CD14-positive monocyte (primary cell): ENCODE data around the gene DOP1B. TPM values are rescaled to one million over a fixed set of nuclear protein-coding genes. Genes with fewer than 3 reads are reported as not detected.
"Not testable (repeated sequence)": the region's sequence is repeated elsewhere in the genome, so short reads cannot be mapped to it uniquely, and the experiment has no call there.

Source experiments
- DNase-seq, 3 donors: peaks; one replicate each; pipeline ENCODE4 v3.0.0-alpha.2; 2011 to 2022
- H2AFZ ChIP-seq: 2 replicates; pipeline ENCODE4 v1.6.0; 2012; ENCODE audit warnings: mild to moderate bottlenecking, low read depth, low read length, inconsistent platforms; ENCODE audit not compliant: insufficient read depth, poor library complexity, severe bottlenecking
- H3K27ac ChIP-seq, 2 donors: 1 replicate in 1 of 2; 2 replicates in 1 of 2; pipeline ENCODE4 v1.5.1; 2012 to 2013; ENCODE audit warnings: low read length in 2 of 2, control low read depth in 1 of 2, inconsistent platforms in 1 of 2, low read depth in 1 of 2, mild to moderate bottlenecking in 1 of 2
- H3K27me3 ChIP-seq, 2 donors: one replicate each; pipeline versions ENCODE4 v1.6.0 to v1.6.1; 2011 to 2013; ENCODE audit warnings: low read length in 2 of 2; ENCODE audit not compliant: control insufficient read depth in 2 of 2, insufficient read depth in 2 of 2
- H3K36me3 ChIP-seq, 2 donors: replicated peaks in 1 of 2; 1 replicate in 1 of 2; 2 replicates in 1 of 2; pipeline versions ENCODE4 v1.5.1 to v1.6.1; 2012 to 2013; ENCODE audit warnings: low read length in 2 of 2, control low read depth in 1 of 2, inconsistent platforms in 1 of 2, mild to moderate bottlenecking in 1 of 2; ENCODE audit not compliant: insufficient read depth in 2 of 2, control insufficient read depth in 1 of 2
- H3K4me1 ChIP-seq, 2 donors: 1 replicate in 1 of 2; 2 replicates in 1 of 2; pipeline versions ENCODE4 v1.5.1 to v1.6.1; 2012 to 2013; ENCODE audit warnings: low read length in 2 of 2, control low read depth in 1 of 2, inconsistent platforms in 1 of 2, mild to moderate bottlenecking in 1 of 2, moderate library complexity in 1 of 2; ENCODE audit not compliant: insufficient read depth in 2 of 2, control insufficient read depth in 1 of 2
- H3K4me2 ChIP-seq: replicated peaks from 2 replicates; pipeline ENCODE3; 2012; ENCODE audit warnings: low read length, moderate library complexity, mild to moderate bottlenecking; ENCODE audit not compliant: poor library complexity, severe bottlenecking; ENCODE audit errors: extremely low read depth
- H3K4me3 ChIP-seq, 3 experiments: fragments of 200-600 bp in 1 of 3; sonication (generic) in 1 of 3; replicated peaks in 1 of 3; 1 replicate in 2 of 3; 2 replicates in 1 of 3; pipeline ENCODE4 v1.5.1; 2011 to 2013; ENCODE audit warnings: low read length in 3 of 3, mild to moderate bottlenecking in 3 of 3, control low read depth in 2 of 3, low read depth in 2 of 3, inconsistent platforms in 1 of 3, moderate library complexity in 1 of 3
- H3K79me2 ChIP-seq: 2 replicates; pipeline ENCODE4 v1.6.0; 2012; ENCODE audit warnings: mild to moderate bottlenecking, control low read depth, inconsistent platforms, low read length, moderate library complexity; ENCODE audit not compliant: insufficient read depth
- H3K9ac ChIP-seq: 2 replicates; pipeline ENCODE4 v1.6.0; 2017; ENCODE audit warnings: low read length, mild to moderate bottlenecking; ENCODE audit not compliant: insufficient read depth, poor library complexity, severe bottlenecking
- H3K9me3 ChIP-seq, 2 donors: replicated peaks in 1 of 2; 1 replicate in 1 of 2; 2 replicates in 1 of 2; pipeline versions ENCODE4 v1.5.1 to v1.6.1; 2012 to 2013; ENCODE audit warnings: low read length in 2 of 2, control low read depth in 1 of 2; ENCODE audit not compliant: control insufficient read depth in 1 of 2, insufficient read depth in 1 of 2
- H4K20me1 ChIP-seq: 2 replicates; pipeline ENCODE4 v1.6.0; 2012; ENCODE audit warnings: mild to moderate bottlenecking, low read length, control low read depth, moderate library complexity; ENCODE audit not compliant: insufficient read depth
- H3K27ac Mint-ChIP-seq, 7 donors: one replicate each; pipeline ENCODE4 v1.8.0; 2020; ENCODE audit warnings: mild to moderate bottlenecking in 7 of 7, mixed read lengths in 7 of 7, moderate library complexity in 6 of 7, inconsistent platforms in 2 of 7
- H3K27me3 Mint-ChIP-seq, 3 donors: one replicate each; pipeline ENCODE4 v1.8.0; 2021 to 2022; ENCODE audit warnings: low read depth in 3 of 3, mild to moderate bottlenecking in 3 of 3, mixed read lengths in 3 of 3, moderate library complexity in 3 of 3, inconsistent platforms in 1 of 3
- H3K36me3 Mint-ChIP-seq, 2 donors: one replicate each; pipeline ENCODE4 v1.8.0; 2020; ENCODE audit warnings: mixed read lengths in 2 of 2, inconsistent platforms in 1 of 2, mild to moderate bottlenecking in 1 of 2
- H3K4me1 Mint-ChIP-seq: one replicate; pipeline ENCODE4 v1.8.0; 2020; ENCODE audit warnings: mild to moderate bottlenecking, mixed read lengths
- H3K4me3 Mint-ChIP-seq, 2 donors: one replicate each; pipeline ENCODE4 v1.8.0; 2020; ENCODE audit warnings: mild to moderate bottlenecking in 2 of 2, mixed read lengths in 2 of 2, moderate library complexity in 1 of 2
- H3K9me3 Mint-ChIP-seq, 7 donors: one replicate each; pipeline ENCODE4 v1.8.0; 2020 to 2022; ENCODE audit warnings: mixed read lengths in 7 of 7, mild to moderate bottlenecking in 6 of 7, moderate library complexity in 6 of 7, inconsistent platforms in 2 of 7
- CTCF ChIP-seq: fragments of 200-600 bp; IDR thresholded peaks from one replicate; pipeline ENCODE4 v1.8.0; 2022; ENCODE audit warnings: antibody characterized with exemption, mild to moderate bottlenecking
- WGBS: methylation state at CpG from one replicate; pipeline ENCODE4 v1.1.5; 2013; ENCODE audit warnings: missing lambda C conversion rate; ENCODE audit not compliant: insufficient coverage; 5-methylcytosine and 5-hydroxymethylcytosine counted together
- intact Hi-C, 2 donors: fragments of 100-400 bp; cut with micrococcal nuclease; formaldehyde crosslinking; loops; one replicate each; pipeline versions ENCODE4 v1.15.0 to v1.15.1; 2023
- polyA plus RNA-seq, 3 donors: library from polyadenylated mRNA; depleted of rRNA in 1 of 3; unstranded in 2 of 3; stranded (reverse) in 1 of 3; fragments of 300-500 nt in 2 of 3; fragments of >200 nt in 1 of 3; fragmentation: Illumina TruSeq in 2 of 3; gene quantifications; 1 replicate in 2 of 3; 2 replicates in 1 of 3; pipeline ENCODE4 v1.2.3, GENCODE V29; 2012 to 2021

The DOP1B gene
- polyA plus RNA-seq, 3 donors = 6.0 to 14.4 (median 11.0) TPM

DNA sequence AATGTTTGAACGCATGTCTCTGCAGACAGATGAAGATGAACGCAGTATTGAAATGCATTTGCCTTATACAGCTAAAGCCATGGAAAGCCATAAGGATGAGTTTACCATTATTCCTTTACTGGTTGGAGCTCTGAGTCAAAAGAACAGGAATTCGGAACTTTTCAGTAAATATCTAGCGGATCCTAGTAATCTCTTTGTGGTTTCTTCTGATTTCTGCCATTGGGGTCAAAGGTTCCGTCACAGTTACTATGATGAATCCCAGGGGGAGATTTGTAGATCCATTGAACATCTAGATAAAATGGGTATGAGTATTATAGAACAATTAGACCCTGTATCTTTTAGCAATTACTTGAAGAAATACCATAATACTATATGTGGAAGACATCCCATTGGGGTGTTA, 25.8 kb upstream of the DOP1B start:
- H3K36me3 ChIP-seq, intact Hi-C loops, H3K9me3 ChIP-seq, H3K27ac Mint-ChIP-seq, H3K9ac ChIP-seq, H3K79me2 ChIP-seq, H2AFZ ChIP-seq, DNase-seq, H3K27ac ChIP-seq, H4K20me1 ChIP-seq, H3K27me3 ChIP-seq, H3K9me3 Mint-ChIP-seq, H3K36me3 Mint-ChIP-seq: not testable (repeated sequence)
- Histone ChIP-seq H3K4me3 (peak overlapping the region in 1 of 3 experiments; percentile 30), H3K4me2 (peak overlapping the region; percentile 15), H3K4me1 (peaks cover 28 to 34% of the 10 kb centered on the region in 2 donors)
- Mint-ChIP-seq H3K4me3 (peak overlapping the region; percentile 81 to 88), H3K4me1 (peaks cover 31% of the 10 kb centered on the region), H3K27me3 (peaks cover 10 to 17% (median 13%) of the 10 kb centered on the region in 3 donors)
- 100% methylated on average over 3 of the region's 5 CpGs for WGBS

DNA sequence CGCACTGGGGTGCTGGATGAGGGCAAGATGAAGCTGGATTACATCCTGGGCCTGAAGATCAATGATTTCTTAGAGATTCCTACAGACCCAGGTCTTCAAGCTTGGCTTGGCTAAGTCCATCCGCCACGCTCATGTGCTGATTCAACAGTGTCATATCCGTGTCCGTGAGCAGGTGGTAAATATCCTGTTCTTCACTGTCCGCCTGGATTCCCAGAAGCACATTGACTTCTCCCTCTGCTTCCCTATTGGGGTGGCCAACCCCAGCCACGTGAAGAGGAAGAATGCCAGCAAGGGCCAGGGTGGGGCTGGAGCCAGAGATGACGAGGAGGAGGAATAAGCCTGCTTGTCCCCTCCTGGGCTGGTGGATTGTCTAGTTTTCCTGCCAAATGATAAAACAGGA, 23.9 kb upstream of the DOP1B start:
- no peak overlapping the region for H3K9ac ChIP-seq
- Mint-ChIP-seq H3K36me3 (peaks cover 0 to 2% of the 10 kb centered on the region in 2 donors), H3K27me3 (peaks cover 10 to 15% (median 11%) of the 10 kb centered on the region in 3 donors), H3K27ac (no peak overlapping the region), H3K4me3 (no peak overlapping the region), H3K9me3 (no peaks in the 10 kb centered on the region), H3K4me1 (peaks cover 39% of the 10 kb centered on the region)
- H2AFZ ChIP-seq = no peak overlapping the region
- peaks cover 0 to 5% of the 10 kb centered on the region in 2 donors for H3K27me3 ChIP-seq
- H3K4me1 ChIP-seq = peaks cover 35 to 40% of the 10 kb centered on the region in 2 donors
- DNase-seq = no peak
- intact Hi-C loops = no loop called here
- H3K4me3 ChIP-seq = no peak overlapping the region
- H3K36me3 ChIP-seq = no peaks in the 10 kb centered on the region
- no peak overlapping the region for H3K27ac ChIP-seq
- H4K20me1 ChIP-seq = no peaks in the 10 kb centered on the region
- H3K9me3 ChIP-seq = no peaks in the 10 kb centered on the region
- no peak for TF ChIP-seq CTCF
- H3K4me2 ChIP-seq = no peak overlapping the region
- 94% methylated on average over 5 of the region's 8 CpGs for WGBS
- H3K79me2 ChIP-seq = no peaks in the 10 kb centered on the region
